Muscle of back (tissue), 11 donors: ENCODE data around the gene PNPLA1. TPM values are rescaled to one million over a fixed set of nuclear protein-coding genes. Genes with fewer than 3 reads are reported as not detected.

Source experiments
- DNase-seq, 3 donors: peaks; one replicate each; pipeline versions ENCODE4 v3.0.0 to v3.0.0-alpha.2; 2013
- polyA plus RNA-seq, 10 donors: library from polyadenylated mRNA; unstranded; fragments of 120-200 nt; gene quantifications; one replicate each; pipeline ENCODE4 v1.2.1, GENCODE V29; 2013; ENCODE audit not compliant: insufficient read length in 10 of 10

PNPLA1 gene
- polyA plus RNA-seq, 10 donors: 0.09 to 1.7 (median 0.12) TPM; not detected in 4

DNA sequence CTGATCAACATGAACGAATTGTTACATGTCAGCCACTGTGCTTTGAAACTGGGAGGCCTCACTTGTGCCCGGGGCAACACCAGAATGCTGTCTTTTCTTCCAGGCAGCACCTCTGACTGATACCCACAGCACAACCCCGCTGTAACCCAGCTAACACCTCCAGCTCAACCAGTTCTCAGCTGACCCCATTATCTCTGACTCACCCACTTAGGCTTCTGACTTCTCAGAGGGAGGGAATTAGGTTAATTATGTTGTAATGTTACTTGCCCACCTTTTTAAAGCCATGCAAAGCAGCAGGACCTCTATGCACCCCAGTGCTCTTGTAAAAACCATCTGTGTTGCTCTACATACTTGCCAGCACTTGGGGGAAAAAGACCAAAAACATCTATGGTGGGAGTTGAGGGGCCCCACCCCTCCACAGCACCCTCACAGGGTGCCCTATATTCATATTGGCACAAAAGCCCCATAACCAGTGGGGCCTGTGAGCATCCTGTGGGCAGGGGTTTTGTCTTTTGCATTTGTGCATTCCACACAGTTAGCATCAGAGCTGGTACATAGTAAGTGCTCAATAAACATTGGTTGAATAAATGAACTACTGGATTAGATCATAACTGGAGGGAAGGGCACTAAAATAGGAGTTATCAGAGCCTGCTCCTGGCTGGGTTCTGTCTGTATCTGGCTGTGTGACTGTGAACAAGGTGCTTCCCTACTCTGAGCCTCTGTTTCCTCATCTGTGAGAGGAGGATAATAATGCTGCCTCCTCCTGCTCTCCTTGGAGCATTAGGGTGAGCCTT, 44.6 kb downstream of the PNPLA1 start:
- DNase-seq: no peak

DNA sequence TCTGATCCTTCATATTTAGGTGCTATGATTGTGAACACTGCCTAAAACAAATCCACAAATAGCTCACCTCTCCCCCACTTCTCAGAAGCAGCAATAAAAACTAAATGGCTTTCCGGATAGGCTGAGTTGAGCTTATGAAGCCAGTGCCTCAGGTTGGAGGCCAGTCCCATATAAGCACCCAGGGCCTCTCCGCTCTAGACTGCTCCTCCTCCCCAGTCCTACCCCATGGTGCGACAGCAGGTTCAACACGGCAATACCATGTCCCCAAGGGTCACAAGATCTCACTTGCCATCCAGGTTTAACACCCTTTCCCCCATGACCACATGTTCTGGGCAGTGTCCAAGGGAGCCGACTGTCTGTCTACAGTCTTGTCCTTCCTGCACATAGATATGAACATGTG, 46.1 kb downstream of the PNPLA1 start:
- DNase-seq: no peak

DNA sequence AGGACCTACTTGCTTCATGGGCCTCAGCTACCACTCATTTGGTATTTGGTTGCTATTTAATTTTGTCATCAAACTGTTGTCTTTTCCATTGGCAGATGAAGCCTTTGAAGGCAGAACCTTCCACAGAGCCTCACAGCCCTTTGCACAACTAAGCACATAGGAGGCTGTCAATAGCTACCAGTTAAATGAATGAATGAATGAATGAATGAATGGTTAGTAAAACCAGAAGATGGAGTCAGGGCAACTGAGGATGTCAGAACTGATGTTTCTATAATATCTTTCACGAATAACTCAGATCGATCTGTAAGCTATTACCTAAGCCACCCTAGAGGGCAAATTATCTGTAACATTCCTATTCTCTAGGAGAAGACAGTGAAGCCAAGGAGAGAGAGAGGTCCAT, 47.8 kb downstream of the PNPLA1 start:
- DNase-seq: no peak

DNA sequence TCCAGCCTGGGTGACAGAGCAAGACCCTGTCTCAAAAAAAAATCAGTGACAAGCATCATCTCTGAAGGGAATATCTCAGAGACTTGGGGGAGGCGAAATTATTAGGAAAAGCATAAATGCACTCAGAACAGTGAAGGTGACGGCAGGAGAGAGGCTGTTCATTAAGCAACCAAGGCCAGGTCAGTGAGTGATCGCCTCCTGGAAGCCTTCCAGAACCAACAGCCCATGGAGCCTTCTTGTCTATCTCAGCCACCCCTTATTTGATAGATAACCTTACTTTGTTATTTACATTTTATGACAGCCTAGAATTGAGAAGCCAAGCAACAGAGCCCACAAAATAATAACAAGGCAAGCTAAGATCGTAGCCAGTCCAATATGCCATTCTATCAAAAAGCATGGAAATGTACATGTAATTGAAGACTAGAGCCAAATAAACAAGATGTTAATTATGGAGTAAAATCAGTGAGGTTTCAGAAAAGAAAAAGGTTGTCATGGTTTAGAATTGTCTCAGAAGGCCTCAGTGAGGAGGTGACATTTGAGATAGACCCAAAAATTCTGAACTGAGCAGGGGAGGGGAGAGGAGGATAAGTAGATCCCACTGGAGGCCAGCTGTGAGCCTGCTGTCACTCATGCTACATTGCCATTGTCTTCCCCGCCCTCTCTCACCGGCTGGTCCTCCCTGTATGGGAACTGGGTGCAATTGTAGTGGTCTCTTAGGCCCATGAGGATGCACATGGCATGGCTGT, 49.0 kb downstream of the PNPLA1 start:
- DNase-seq: no peak

DNA sequence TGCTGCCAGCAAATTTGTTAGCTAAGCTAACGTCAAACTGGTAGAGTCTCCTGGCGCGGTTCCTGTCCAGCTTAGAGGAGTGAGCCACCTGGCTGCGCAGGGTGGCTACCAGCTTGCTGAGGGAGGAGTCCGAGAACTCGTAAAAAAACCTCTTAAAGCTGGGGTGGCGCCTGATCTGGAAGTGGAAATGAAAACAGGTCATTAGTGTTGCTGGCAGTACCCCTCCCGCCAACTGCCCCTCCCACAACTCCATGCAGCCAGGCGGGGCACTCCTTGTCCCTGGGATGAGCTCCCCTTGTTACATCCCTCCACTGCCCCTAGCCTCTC, 49.5 kb downstream of the PNPLA1 start:
- DNase-seq: no peak

DNA sequence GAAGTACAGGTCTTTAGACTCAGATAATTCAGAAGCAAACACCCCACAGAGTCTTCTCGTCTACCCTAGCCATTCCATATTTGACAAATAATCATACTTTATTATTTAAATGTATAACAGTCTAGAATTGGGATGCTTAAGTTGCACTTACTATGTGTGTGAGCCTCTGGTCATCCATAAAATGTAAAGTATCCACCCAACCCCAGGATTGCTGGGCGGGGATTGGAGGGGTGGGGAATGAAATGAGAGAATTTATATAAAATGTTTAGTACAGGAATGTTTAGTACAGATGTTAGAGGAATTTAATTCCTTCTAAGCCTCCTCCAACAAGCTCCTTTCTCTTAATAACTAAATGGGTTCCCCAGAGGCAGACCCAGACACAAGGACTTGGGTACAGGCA, 50.0 kb downstream of the PNPLA1 start:
- no peak for DNase-seq

DNA sequence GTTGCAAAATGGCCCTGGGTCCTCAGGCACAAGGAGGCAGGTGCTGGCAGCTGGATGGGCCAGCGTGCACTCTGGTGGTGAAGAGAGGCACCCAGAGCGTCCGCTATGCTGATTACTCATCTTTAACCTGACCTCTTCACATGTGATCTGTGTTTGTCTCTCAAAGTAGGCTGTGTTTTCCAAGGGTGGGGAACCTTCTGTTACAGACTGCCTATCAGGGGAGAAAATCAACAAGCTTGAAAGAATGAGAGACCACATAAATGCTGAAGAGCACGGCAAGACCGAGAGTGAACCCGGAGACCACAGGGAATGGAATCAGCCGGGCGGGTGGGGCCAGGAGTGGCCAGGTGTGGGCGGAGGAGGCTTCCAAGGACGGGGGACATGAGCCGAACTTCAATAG, 50.6 kb downstream of the PNPLA1 start:
- DNase-seq: no peak

DNA sequence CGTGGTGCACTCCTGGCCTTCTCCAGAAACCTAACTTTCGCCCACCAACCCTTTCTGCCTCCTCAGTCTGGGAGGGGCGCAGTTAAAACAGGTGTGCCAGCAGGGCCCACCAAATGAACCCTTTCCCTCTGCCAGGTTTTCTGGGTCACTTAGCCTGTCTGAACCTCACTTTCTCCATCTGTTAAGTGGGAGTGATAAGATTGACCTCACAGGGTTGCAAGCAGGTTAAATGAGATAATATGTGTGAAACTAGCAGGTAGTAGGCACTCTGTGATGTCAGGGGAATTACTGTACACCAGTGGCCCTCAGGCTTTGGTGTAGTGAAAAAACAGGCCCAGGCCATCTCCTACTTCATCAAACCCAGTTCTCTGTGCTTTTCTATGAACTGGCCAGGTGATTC, 52.7 kb downstream of the PNPLA1 start:
- no peak for DNase-seq

DNA sequence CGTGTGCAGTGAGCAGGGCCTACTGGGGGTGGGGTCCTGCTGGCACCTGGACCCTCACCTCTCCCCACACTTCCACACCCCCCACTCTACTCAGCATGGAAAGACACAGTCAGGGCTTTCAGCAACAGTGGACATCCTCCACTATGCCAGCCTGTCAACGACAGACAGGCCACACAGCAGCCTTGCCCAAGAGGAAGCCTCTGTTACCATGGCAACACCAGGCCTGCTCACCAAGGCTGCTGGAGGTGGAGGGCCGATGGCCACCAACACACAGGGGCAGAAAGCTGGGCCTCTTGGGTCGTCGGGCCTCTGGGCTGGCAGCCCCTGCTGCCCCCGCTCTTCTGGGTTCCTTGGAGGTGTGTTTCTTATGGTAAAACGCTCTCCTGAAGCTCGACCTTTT, 53.2 kb downstream of the PNPLA1 start:
- DNase-seq: no peak

DNA sequence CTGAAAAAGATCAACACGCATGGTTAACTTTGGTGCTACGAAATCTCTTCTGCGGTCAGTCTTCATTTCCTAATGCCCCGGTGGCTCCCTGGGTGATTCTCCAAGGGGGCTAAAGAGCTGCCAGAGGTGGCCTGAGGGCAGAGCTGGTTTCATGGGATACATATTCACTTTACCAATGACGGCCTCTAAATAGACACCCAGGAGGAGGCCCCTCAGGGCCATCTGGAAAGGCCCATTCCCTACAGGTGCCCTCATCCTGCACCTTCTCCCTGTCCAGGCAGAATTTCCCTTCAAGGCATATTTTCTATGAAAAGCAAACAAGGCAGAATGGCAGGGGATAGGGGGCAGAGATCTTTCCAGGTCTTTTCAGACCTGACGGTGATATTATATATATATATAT, 54.3 kb downstream of the PNPLA1 start:
- DNase-seq: no peak

DNA sequence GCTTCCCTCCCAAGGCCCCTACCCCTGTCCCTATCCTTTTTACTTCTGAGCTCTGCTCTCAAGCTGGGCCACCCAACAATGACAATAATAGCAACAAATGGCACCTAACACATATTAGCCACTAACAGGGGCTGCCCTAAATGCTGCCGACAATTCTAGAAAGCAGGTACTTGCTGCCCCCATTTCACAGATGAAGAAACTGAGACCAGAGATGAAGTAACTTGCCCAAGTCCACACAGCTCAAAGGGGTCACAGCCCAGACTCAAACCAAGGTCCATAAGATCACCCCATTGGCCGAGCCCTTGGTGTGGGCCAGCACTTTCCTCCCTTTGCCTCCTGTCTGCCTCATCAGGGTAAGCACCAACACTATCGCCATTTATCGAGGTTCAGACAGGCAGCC, 54.9 kb downstream of the PNPLA1 start:
- DNase-seq: no peak

DNA sequence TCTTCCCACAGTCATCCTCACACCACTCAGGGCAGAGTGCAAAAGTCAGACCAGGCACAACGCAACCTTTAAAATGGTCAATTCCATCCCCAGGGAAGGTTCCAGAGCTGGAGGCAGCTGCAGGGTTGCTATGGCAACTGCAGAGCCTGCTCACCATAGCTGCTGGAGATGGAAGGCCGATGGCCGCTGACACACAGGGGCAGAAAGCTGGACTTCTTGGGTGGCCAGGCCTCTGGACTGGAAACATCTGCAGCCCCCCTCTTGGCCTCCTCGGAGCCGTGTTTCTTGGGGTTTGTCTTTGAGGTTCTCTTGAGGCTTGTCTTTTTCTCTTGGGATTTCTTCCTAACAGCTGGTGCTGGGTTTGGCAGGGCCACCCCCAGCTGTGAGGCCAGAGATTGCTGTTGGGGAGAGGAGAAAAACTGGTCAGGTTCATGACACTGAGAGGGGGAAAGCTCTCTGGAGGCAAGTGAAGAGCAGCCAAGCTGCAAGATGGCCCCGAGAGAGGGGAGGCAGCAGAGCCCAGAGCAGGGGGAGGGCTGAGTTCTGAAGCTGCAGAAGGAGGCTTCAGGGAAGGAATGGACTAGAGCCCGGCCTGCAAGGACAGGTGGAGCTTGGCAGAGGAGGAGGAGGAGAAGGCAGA, 56.6 kb downstream of the PNPLA1 start:
- peak in 2 of 3 donors; percentile 48 to 87 for DNase-seq

DNA sequence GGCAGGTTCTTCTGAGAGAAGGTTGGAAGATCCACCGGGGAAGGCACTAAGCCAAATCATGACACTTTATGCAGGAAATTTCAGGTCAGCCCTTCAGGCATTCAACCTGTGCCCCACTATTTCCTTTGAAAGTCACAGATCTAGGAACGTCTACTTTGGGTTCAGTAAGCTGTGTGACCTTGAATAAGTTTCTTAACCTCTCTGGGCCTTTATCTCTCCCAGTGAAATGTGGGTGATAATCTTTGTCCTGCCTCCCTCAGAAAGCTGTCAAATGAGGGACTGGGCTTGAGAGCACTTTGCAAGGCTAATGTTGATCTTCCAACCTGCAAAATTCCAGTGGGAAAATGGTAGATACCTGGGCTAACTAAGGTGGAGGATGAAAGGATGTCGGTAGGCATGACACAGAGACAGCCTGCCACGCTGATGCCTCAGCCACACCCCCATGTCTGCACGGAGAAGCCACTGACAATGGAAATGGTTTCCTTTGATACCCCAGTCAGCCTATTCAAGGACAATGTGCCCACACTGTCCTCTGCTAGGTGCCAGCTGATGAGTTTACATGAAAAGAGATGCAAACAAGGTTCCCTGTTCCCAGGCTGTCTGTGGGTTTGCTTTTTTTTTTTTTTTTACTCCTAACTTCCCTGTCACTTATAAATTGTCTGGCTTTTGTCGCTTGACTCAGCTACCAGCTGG, 57.5 kb downstream of the PNPLA1 start:
- no peak for DNase-seq

DNA sequence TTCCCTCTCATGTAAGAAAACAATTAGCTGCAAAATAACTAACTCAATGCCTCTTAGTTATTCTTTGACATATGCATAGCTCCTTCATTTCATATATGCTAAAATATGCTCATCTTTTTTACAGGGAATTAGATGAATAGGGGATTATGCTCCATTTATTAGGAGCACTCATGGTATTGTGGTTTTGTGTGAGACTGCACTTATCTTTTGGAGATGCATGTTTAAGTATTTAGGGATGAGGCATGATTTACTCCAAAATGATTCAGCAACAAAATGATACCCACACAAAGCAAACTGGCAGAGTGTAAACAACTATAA, 58.0 kb downstream of the PNPLA1 start:
- DNase-seq: no peak

DNA sequence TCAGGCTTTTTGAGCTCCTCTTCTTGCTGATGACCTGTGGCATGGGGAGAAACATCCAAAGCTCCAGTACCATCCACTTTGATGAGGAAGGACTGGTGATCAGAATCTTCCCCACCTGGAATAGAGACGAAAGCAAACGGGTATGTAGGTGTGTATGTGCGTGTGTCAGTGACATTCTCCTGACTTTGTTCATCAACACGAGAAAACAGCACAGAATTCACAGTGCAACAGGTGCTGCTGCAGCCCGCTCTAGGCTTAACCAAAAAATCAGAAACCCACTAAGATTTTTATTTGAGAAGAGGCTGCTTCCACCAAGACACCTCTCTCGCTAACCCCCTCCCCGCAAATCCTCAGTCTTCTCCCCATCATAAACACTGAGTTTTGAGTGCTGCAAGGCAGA, 58.7 kb downstream of the PNPLA1 start:
- DNase-seq: no peak

DNA sequence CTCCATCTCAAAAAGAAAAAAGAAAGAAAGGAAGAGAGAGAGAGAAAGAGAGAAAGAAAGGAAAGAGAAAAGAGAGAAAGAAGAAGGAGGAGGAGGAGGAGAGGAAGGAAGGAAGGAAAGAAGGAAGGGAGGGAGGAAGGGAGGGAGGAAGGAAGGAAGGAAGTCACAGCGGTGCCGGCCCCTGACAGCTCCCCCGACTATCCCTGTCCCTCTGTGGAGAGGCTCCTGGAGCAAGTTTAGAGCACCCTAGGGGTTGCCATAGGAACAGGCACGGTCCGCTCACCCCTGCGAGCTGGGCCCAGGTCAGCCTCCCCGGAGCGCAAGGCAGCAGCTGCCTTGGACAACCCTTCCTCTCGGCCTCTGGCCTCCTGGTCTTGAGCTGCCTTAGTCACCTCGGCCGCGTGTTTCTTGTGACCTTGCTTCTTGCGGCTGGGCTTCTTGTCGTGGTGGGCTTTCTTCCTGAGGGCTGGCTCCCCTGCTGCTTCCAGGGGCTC, 60.0 kb downstream of the PNPLA1 start:
- no peak for DNase-seq

DNA sequence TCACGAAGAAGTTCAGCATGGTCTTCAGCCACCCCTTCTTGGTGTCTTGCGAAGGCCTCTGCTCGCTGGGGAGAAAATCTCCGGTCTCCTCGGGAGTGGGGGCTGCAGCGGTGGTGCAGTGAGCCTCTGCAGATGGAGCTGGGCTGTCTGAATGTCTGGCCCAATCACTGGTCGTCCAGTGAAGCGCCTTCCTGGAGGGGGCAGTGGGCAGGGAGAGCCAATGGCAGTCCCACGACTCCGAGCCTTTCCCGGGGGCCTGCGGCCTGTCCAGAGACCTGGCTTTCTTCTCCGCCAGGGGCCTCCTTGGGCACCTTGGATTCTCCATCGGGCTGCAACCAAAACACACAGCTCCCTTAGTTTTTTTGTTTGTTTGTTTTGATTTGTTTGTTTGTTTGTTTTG, 60.5 kb downstream of the PNPLA1 start:
- no peak for DNase-seq

DNA sequence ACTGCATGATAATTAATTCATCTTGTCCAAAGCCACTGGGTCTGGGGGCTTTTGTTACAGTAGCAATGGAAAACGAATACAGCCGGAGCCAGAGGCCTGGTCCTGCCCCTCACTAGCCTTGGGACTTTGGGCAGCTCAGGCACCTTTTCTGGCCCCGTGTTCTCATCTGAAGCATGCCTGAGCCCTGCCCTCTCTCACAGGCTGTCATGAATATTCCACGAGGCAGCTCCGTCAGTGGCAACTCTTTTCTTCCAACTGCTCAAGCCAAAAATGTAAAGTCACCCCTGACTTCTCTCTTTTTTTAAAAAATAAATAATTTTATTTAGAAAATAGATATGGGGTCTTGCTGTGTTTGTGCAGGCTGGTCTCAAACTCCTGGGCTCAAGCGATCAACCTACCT, 61.5 kb downstream of the PNPLA1 start:
- no peak for DNase-seq

DNA sequence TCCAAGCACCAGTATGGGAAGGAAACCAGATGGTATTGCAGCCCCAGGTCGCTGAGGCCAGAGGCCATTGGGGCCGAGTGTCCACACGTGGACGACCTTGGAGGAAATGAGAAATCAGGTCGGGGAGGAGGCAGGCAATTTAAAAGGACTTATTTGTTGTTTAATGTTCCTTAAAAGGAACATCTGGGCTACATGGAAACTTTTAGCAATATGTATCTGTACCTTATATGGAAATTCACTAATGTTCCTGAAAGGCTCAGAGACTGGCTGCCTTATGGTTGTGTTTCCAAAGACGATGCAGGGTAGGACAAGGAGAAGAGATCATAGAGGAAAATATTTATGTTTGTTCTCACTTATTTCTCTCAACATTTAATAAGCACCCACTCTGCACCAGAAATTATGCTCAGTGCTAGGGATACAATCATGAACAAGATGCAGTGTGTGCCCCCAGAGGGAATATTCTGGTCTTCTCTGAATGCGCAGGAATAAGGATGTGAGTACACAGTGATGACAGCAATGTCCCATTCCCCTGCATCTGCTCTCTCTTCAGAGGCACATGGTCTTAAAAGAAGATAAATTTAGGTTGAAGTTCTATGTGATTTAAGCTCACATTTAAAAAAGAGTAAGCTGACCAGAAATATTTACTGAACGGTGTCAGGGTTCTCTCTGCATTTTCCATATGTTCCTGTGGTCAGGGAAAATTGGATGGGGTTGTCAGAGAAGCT, 63.5 kb downstream of the PNPLA1 start:
- DNase-seq: peak in 1 of 3 donors; percentile 60

DNA sequence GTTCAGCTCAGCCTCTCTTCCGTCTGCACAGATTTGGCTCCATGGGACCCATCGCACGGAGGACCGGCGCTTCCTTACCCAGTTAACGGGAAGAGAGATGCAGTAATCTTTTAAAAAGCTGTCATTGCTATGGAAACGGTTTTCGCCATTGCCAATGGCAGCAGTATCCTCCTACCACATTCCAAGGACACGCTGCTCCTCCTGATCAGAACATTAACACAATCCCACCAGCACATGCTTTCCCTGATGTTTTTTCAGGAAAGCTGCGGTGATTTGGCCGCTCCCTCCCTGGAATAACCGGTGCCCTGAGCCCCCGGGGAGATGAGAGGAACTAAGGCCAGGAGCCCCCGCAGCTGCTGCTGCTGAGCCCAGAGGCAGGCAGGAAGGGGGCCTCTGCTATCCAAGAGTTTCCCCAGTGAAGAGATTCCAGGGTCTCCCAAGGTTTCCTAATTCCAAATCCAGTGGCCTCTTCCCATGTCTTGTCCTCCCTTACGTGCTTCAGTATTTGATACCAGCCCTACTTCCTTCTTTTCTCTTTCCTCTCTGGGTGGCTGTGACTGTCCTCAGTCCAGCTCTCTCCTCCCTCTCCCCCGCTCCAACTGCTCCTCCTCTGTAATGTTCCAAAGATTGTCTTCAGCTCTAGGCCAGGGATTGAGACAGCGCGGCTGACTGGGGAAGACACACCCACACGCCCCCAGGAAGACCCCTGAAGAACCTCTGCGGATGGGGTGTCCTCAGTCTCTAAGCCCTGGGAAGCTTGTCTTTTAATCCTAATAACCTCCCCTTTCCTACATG, 64.3 kb downstream of the PNPLA1 start:
- DNase-seq: peak in 2 of 3 donors; percentile 52 to 84
